Esophagus squamous epithelium (tissue), 5 donors: ENCODE results near the gene CAMSAP3. TPM values are rescaled to one million over a fixed set of nuclear protein-coding genes. Genes with fewer than 3 reads are reported as not detected.

Experiments
- DNase-seq: peaks from one replicate; lab custom pipeline; 2025; lab: John Stamatoyannopoulos, UW
- H3K27ac ChIP-seq, 4 donors: fragments of 200-600 bp; sonication (generic); one replicate each; pipeline ENCODE4 v1.5.1; 2016 to 2019; ENCODE audit warnings: mild to moderate bottlenecking in 1 of 4
- H3K27me3 ChIP-seq, 4 donors: fragments of 200-600 bp; sonication (generic); 1 replicate in 3 of 4; 2 replicates in 1 of 4; pipeline versions ENCODE4 v1.5.1 to v1.6.0; 2017 to 2021; ENCODE audit warnings: antibody characterized with exemption in 1 of 4
- H3K36me3 ChIP-seq, 3 donors: fragments of 200-600 bp; sonication (generic); one replicate each; pipeline ENCODE4 v1.5.1; 2016 to 2019
- H3K4me1 ChIP-seq, 3 donors: fragments of 200-600 bp; sonication (generic); one replicate each; pipeline ENCODE4 v1.5.1; 2017 to 2019
- H3K4me3 ChIP-seq, 4 donors: fragments of 200-600 bp; sonication (generic); 1 replicate in 3 of 4; 2 replicates in 1 of 4; pipeline ENCODE4 v1.5.1; 2016 to 2019; ENCODE audit warnings: mild to moderate bottlenecking in 2 of 4, moderate library complexity in 1 of 4
- H3K9me3 ChIP-seq, 3 donors: fragments of 200-600 bp; sonication (generic); one replicate each; pipeline ENCODE4 v1.5.1; 2016 to 2019
- POLR2A ChIP-seq, 4 donors: fragments of 450-650 bp; IDR thresholded peaks; one replicate each; pipeline ENCODE4 v1.6.1; 2017; ENCODE audit warnings: antibody characterized with exemption in 4 of 4, mild to moderate bottlenecking in 4 of 4, moderate library complexity in 3 of 4
- WGBS, 2 donors: methylation state at CpG; one replicate each; pipeline ENCODE4 v1.1.5; 2018; 5-methylcytosine and 5-hydroxymethylcytosine counted together
- intact Hi-C: fragments of 100-400 bp; cut with DNase I; formaldehyde crosslinking; loops from one replicate; pipeline ENCODE4 v1.15.0; 2022
- total RNA-seq, 4 donors: library from RNA; depleted of rRNA; stranded (reverse); fragments of >200 nt; gene quantifications; one replicate each; pipeline ENCODE4 v1.1.0, GENCODE V29; 2016
- TF ChIP-seq, protein P1 (sequence below), 6 experiments: fragments of 450-650 bp in 4 of 6; fragments of 200-600 bp in 2 of 6; sonication (generic) in 2 of 6; IDR thresholded peaks; one replicate each; pipeline ENCODE4 v1.5.1; 2016 to 2019; ENCODE audit warnings: antibody characterized with exemption in 6 of 6, mild to moderate bottlenecking in 4 of 6, moderate library complexity in 4 of 6
- donor health status: DM: yes; HTN: yes; CAD: no.

Gene CAMSAP3
- total RNA-seq, 4 donors from 2014 or later = 9.3 to 45.5 (median 14.1) TPM

DNA sequence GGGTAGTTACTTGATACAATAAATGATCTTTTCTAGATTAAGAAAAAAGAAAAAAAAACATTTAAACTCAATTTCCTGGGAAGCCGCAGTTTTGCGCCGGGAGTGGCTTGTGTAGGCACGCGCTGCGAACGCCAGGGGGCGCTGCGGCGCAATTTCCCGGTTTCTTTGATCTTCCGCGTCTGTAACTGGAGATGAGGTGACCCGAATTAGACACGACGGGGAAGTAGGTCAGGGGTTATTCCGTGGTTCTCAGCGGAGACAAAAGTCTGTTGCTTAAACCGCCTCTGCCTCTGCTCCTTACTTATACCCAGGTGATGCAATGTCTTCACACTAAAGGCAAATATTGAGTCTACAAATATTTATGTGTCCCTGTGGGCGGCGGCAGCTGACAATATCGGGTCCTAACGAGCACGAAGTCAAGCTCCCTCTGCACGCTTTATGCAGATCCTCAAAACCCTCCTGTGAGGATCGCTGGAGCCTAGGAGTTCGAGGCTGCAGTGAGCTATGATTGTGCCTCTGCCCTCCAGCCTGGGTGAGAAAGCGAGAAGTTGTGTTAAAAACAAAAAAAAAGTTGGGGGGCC is 56.5 kb downstream of the CAMSAP3 start:
- 1 to 4% methylated on average over 23 to 26 of the region's 28 CpGs for WGBS, 2 donors
- peak overlapping the region in 3 of 4 donors; percentile 14 to 56 (median 19) for H3K4me3 ChIP-seq
- intact Hi-C loops = no loop called here

DNA sequence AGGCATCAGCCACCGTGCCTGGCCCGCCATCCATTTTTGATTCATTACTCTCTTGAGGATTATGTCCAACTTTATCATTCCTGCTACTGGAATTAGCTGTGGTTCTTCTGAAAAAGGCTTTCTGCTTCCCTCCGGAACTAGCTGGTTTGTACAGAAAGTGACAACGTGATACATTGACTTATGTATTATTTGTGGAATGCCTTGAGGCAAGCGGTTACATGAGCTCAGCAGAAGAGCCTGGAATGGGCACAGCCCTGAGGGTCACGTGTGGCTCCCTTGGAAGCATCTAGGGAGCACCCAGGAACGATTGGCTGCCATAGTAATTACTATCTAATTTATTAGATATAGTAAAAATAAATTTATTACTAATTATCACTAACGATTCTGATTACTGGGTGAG is 58.7 kb downstream of the CAMSAP3 start:
- no peak for DNase-seq
- Histone ChIP-seq H3K4me3 (no peak overlapping the region), H3K9me3 (no peaks in the 10 kb centered on the region), H3K27me3 (peaks cover 0 to 21% (median 0%) of the 10 kb centered on the region in 4 donors), H3K4me1 (peaks cover 0 to 25% (median 5%) of the 10 kb centered on the region in 3 donors), H3K36me3 (no peaks in the 10 kb centered on the region), H3K27ac (no peak overlapping the region)
- no peak for TF ChIP-seq POLR2A (IDR thresholded peaks at IDR 0.05)
- TF ChIP-seq, protein P1, sequence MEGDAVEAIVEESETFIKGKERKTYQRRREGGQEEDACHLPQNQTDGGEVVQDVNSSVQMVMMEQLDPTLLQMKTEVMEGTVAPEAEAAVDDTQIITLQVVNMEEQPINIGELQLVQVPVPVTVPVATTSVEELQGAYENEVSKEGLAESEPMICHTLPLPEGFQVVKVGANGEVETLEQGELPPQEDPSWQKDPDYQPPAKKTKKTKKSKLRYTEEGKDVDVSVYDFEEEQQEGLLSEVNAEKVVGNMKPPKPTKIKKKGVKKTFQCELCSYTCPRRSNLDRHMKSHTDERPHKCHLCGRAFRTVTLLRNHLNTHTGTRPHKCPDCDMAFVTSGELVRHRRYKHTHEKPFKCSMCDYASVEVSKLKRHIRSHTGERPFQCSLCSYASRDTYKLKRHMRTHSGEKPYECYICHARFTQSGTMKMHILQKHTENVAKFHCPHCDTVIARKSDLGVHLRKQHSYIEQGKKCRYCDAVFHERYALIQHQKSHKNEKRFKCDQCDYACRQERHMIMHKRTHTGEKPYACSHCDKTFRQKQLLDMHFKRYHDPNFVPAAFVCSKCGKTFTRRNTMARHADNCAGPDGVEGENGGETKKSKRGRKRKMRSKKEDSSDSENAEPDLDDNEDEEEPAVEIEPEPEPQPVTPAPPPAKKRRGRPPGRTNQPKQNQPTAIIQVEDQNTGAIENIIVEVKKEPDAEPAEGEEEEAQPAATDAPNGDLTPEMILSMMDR (IDR thresholded peaks at IDR 0.05) = no peak
- WGBS, 2 donors = 23 to 35% methylated on average over 8 of the region's 8 CpGs
- intact Hi-C loops = no loop called here

More for the DNA sequence above, 56.5 kb downstream of the CAMSAP3 start:
- peaks cover 0 to 19% (median 5%) of the 10 kb centered on the region in 3 donors for H3K4me1 ChIP-seq
- no peak for TF ChIP-seq POLR2A (IDR thresholded peaks at IDR 0.05)
- TF ChIP-seq, protein P1 (IDR thresholded peaks at IDR 0.05) = peak; percentile 95 to 99 (median 98)
- peak overlapping the region in 2 of 4 donors; percentile 29 to 63 for H3K27ac ChIP-seq
- H3K36me3 ChIP-seq = peaks cover 0 to 8% (median 0%) of the 10 kb centered on the region in 3 donors
- H3K9me3 ChIP-seq = no peaks in the 10 kb centered on the region
- H3K27me3 ChIP-seq = peaks cover 0 to 19% (median 0%) of the 10 kb centered on the region in 4 donors
- DNase-seq = peak; percentile 24

GRCh38 chr19:7655581-7655980 is 59.9 kb downstream of the CAMSAP3 start:
- WGBS, 2 donors = 61 to 73% methylated on average over 8 of the region's 8 CpGs
- TF ChIP-seq POLR2A (IDR thresholded peaks at IDR 0.05) = no peak
- TF ChIP-seq, protein P1 (IDR thresholded peaks at IDR 0.05) = no peak
- intact Hi-C loops = no loop called here
- Histone ChIP-seq H3K27me3 (peaks cover 0 to 24% (median 0%) of the 10 kb centered on the region in 4 donors), H3K4me3 (no peak overlapping the region), H3K9me3 (no peaks in the 10 kb centered on the region), H3K36me3 (no peaks in the 10 kb centered on the region), H3K4me1 (peaks cover 0 to 25% (median 5%) of the 10 kb centered on the region in 3 donors), H3K27ac (no peak overlapping the region)
- no peak for DNase-seq

GRCh38 chr19:7657131-7657751 is 61.6 kb downstream of the CAMSAP3 start:
- intact Hi-C loops = no loop called here
- Histone ChIP-seq H3K4me3 (no peak overlapping the region), H3K36me3 (no peaks in the 10 kb centered on the region), H3K27me3 (peaks cover 0 to 12% (median 0%) of the 10 kb centered on the region in 4 donors), H3K27ac (peak overlapping the region in 1 of 4 donors; percentile 33), H3K4me1 (peaks cover 0 to 22% (median 4%) of the 10 kb centered on the region in 3 donors), H3K9me3 (no peaks in the 10 kb centered on the region)
- no peak for DNase-seq
- TF ChIP-seq, protein P1 (IDR thresholded peaks at IDR 0.05) = no peak
- TF ChIP-seq POLR2A (IDR thresholded peaks at IDR 0.05) = no peak
- 27 to 31% methylated on average over 10 to 12 of the region's 14 CpGs for WGBS, 2 donors

- no peaks in the 10 kb centered on the region for H3K36me3 ChIP-seq
- no peak overlapping the region for H3K4me3 ChIP-seq
These were observed 62.6 kb downstream of the CAMSAP3 start for GRCh38 chr19:7658219-7658686.

More at GRCh38 chr19:7658219-7658686, 62.6 kb downstream of the CAMSAP3 start:
- no peak for DNase-seq
- intact Hi-C loops = no loop called here
- TF ChIP-seq, protein P1 (IDR thresholded peaks at IDR 0.05) = no peak
- no peak for TF ChIP-seq POLR2A (IDR thresholded peaks at IDR 0.05)
- H3K27ac ChIP-seq = no peak overlapping the region
- peaks cover 0 to 17% (median 0%) of the 10 kb centered on the region in 3 donors for H3K4me1 ChIP-seq
- H3K27me3 ChIP-seq = peaks cover 0 to 16% (median 0%) of the 10 kb centered on the region in 4 donors
- WGBS, 2 donors = 24 to 27% methylated on average over 5 to 6 of the region's 9 CpGs
- H3K9me3 ChIP-seq = no peaks in the 10 kb centered on the region
